HG02852 (cell line): Measurements from ENCODE around the gene ADCY9.
"Not testable (repeated sequence)": the region's sequence is repeated elsewhere in the genome, so short reads cannot be mapped to it uniquely, and the experiment has no call there.

Experiments used
- ATAC-seq: cut with Tn5 transposase; IDR thresholded peaks from one replicate; pipeline ENCODE4 v1.9.1; 2021; ENCODE audit warnings: mild to moderate bottlenecking, moderate library complexity; ENCODE audit not compliant: unreplicated experiment

ADCY9 gene

GRCh38 chr16:3982216-3982615 lies 134.0 kb downstream of the ADCY9 start:
- ATAC-seq, result no peak

DNA sequence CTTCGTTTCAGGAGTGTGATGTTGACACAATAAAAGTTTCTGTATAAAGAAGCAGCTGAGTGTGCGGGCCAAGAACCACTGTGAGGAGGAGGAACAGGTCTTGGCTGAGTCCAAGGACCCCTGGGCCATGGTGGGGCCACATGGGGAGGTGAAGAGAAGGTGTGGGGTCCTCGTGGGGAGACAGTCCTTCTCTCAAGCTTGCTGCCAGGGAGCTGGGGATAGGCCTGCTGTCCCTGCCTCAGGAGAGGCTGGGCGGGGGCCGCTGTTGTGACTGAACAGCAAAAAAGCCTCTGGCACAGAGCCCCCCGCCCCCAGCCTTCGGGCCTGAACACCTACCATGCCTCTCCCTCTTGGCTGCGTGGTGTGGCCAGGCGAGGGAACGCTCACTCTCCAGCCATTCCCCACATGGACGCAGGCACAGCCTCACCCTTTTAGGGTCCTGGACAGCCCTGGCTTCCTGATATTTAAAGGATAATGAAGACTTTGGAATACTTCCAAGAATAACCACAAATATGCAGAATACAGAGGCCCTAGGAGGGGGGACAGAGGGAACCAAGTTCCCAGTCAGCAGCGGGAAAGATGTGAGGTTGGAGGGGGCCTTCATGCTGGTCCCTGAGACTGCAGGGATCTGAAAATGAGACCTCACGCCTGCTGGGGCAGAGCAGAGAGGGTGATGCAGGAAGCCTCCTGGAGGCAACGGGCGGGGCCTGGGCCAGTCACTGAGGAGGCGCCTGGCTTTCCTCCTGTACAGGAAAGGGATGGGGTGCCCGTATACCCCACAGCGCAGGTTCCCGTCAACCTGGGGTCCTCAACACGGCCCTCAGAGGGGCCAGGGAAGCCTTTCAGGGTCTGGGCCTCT lies 135.8 kb downstream of the ADCY9 start:
- no peak for ATAC-seq

DNA sequence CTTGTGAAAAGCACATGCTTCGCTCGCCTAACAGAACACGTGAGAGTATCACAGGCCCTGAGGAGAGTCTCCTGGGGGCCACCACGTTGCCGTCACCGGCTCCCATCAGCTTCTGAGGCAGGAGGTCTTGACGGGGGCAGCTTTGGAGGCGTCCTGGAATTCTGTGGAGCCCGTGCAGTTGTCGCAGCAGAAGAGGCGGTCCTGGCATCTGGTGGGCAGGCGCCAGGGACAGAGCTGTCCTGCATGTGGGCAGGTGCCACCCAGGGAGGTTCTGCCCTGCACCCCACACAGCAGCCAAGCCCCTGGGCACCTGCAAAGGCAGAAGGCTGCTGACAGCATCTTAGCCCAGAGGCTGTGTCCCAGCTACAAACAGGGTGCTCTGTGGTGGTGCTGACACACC lies 136.7 kb downstream of the ADCY9 start:
- no peak for ATAC-seq

DNA sequence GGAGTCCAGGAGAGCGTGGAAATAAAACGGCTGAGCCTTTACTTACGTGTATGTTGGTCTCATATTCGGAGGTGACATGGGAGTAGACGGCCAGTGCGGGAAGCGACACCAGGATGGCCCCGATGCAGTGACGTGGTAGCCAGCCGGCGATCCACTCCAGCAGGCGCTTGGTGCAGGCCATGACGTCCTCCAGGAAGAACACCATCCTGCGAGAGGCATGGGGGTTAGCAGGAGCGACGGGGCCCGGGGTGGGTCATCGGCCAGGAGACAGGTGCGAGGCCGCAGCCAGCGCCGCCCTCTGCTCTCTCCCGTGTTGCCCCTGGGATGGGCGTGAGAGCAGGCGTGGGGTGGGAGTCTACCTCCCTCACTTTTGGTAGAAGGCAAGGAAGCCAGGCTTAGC lies 137.2 kb downstream of the ADCY9 start:
- no peak for ATAC-seq

DNA sequence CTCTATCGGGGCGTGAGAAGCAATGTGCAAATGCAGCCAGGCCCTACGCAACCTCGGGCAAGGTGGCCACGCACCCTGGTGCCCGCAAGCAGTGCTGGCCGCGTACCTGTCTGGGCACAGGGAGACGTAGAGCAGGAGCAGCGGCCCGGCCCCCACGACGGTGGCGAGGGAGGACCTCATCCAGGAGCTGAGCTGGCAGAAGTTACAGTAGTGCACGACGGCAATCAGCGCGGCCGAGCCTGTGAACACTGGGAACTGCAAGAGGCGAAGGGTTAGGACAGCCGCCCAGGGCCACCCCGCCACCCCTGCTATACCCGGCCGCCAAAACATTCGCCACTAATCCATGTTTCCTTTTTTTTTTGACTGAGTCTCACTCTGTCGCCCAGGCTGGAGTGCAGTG lies 138.9 kb downstream of the ADCY9 start:
- ATAC-seq, result no peak

- ATAC-seq, result no peak
Observed at GRCh38 chr16:3974751-3975150, 141.5 kb downstream of the ADCY9 start.

DNA sequence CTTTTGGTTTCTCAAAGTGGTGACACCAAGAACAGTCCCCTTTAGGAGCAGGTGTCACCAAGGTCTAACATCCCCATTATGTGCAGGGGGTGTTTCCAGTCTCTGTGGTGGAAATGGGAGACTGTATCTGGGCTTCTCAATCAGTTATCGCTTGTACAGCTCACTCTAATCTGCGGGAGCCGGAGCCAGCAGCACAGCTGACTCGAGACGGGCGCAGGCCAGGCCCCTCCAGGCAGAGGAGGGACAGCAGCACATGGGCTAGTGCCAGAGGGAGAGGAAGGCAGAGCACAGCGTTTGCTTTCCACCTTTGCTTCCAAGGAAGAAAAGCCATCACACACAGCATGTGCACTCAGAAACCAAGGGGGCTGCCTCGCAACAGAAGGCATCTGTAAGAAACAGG lies 144.5 kb downstream of the ADCY9 start:
- ATAC-seq, result no peak

GRCh38 chr16:3971261-3971660 lies 145.0 kb downstream of the ADCY9 start:
- ATAC-seq, result no peak

DNA sequence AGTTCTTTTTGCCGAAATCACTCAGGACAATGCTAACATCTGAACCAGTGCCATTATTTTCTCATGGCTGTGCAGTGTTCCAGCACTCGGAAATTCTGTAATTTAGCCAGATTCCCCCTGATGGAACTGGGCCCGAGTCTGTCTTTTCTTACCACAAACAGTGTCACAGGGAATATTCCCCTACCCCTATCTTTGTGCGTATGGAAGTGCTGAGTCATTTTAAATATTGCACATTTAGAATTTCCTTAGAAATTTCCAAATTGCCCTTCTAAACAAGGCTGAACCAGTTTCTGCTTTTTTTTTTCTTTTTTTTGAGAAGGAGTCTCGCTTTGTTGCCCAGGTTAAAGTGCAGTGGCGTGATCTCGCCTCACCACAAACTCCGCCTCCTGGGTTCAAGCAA lies 147.7 kb downstream of the ADCY9 start:
- no peak for ATAC-seq

DNA sequence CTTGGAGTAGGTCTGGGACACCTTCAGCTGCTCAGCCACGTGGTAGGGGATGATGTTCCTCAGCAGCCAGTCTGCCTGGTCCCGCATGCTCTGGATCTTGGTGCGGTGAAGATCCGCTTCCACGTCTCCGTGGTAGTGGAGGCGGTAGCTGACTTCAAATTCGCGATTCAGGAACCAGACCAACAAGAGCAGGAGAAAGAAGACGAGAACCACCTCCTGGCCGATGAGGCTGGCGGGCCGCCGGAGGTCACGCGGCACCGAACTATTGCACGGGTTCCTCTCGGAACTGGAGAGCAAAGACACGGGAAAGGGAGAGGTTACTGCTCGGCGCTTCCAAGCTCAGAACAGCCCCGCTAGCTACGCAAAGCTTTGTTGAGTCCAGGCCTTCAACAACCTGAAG lies 149.6 kb downstream of the ADCY9 start:
- ATAC-seq, result no peak

DNA sequence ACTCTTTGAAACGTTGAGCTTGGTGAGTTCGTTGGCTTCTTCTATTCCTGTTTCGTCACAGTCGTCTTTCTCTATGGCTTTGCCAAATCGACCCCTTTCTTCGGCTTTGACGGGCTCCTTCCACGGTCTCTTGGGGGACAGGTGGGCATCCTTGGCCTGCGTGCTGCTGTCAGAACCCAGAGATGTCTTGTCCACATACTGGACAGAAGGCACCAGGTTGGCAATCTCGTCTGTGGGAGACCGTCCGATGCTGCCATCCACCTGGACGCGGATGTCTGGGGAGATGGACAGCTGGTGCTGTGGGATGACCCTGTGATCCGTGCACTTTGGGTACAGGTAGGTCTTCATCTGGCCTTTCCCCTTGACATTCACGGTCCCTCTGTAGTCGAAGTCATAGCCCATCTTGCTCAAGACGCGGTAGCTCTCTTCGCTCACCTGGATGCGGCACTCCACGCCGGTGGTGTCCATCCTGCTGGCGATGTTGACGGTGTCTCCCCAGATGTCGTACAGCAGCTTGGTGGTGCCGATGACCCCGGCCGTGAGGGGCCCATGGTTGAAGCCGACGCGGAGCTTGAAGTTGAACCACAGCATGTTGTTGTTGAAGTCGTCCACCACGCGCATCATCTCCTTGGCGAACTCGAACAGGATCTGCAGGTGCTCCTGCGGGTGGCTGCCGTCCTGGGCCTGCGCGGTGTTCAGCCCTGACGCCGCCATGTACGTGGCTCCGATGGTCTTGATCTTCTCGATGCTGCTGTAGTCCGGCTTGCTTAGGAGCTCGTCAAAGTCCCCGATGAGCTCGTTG lies 150.3 kb downstream of the ADCY9 start:
- ATAC-seq, result no peak

DNA sequence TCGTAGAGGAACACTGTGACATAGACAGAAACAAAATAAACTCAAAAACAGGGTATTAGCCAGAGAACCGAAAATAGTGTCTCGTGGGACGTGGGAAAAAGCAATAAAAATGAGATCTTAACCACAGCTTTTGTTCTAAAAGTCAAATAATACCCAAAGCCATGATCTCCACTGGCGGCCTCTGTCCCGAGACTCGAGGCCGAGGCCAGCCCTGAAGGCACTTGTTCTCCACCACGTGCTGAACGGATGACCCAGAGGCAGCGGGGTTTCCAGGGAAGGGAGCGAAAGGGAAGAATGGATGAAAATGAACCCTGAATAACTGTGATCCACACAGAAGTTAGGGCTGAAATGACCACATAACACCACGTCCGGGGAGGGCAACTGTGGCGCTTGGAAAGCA lies 150.9 kb downstream of the ADCY9 start:
- ATAC-seq, result no peak

DNA sequence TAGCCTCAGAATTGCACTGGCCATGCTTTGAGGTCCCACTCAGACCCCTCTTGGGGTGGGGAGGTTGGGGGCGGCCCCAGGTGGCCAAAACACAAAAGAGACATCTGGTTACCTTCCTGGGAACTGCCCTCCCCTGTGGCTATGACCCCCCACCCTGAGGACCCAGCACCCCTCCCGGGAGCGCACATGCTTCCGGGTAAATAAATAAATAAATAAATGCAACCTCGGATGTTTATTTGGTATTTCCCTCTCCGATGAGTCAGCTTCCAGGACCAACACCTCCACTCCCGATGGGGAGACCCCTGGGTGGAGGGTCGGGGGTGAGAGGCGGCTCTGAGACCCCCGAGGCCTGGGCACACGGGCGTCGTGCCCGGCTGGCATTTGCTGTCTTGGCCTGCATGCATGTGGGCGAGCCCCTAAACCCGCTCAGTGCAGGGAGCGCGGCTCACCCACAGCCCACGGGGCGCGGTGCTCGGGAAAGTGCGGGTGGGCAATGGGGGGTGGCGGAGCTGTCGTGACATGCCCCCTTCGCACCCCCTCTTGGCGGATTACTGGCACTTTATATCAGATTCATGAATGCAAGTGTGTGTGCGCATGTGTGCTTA lies 151.5 kb downstream of the ADCY9 start:
- no peak for ATAC-seq

DNA sequence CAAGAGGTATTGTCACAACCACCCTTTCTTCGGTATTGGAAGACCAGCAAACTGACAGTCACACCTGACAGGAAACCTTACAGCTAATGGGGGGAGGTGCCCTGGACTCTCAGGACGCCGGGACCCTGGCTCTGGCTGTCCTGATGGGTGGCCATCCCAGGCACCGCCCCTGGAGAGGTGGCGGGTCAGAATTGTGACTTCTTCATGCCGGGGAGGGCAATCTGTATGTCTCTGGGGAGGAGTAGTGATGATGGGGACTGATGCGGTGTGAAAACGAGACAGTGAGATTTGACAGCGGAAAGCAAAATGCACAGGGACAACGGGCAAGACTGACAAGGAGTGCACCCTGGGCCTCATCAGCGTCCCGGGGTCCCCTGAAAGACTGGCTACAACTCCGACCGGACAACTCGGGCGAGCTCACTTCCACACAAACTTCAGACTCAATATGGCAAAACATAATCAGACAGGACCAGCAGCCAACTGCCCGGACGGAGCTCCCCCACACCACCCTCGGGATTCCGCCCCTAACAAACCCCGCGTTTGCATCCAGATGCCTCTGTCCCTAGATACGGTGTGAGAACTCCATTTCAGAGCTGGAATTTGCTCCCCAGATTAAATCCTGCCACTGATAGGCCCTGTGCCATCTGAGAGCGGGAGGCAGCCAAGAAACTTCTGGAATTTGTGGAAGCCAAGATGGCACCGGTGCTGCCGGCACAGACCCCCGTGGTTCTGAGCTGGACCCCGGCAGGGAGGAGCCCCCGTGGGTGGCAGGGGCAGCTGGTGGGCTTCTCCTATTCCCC lies 152.2 kb downstream of the ADCY9 start:
- ATAC-seq, result no peak

GRCh38 chr16:3963203-3963602 lies 153.0 kb downstream of the ADCY9 start:
- no peak for ATAC-seq

GRCh38 chr16:3961449-3961849 lies 154.8 kb downstream of the ADCY9 start:
- no peak for ATAC-seq

DNA sequence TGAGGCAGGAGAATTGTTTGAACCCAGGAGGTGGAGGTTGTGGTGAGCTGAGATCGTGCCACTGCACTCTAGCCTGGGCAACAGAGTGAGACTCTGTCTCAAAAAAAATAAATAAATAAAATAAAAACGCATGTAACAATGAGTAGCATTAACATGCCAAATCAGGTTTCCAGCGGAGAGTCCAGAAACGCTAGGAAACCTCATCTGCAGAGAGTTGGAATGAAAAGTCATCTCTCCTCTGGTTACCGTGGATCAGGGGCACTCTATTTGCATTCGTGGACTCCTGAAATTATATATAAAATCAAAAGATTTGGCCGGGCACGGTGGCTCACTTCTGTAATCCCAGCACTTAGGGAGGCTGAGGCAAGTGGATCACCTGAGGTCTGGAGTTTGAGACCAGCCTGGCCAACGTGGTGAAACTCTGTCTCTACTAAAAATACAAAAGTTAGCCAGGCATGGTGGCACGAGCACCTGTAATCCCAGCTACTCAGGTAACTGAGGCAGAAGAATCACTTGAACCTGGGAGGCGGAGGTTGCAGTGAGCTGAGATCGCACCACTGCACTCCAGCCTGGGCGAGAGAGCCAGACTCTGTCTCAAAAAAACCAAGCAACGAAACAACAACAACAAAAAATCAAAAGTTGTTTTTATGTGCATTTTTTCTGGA lies 156.2 kb downstream of the ADCY9 start:
- not testable (repeated sequence) for ATAC-seq

- no peak for ATAC-seq
Observed at GRCh38 chr16:3959148-3959547, 157.1 kb downstream of the ADCY9 start.

DNA sequence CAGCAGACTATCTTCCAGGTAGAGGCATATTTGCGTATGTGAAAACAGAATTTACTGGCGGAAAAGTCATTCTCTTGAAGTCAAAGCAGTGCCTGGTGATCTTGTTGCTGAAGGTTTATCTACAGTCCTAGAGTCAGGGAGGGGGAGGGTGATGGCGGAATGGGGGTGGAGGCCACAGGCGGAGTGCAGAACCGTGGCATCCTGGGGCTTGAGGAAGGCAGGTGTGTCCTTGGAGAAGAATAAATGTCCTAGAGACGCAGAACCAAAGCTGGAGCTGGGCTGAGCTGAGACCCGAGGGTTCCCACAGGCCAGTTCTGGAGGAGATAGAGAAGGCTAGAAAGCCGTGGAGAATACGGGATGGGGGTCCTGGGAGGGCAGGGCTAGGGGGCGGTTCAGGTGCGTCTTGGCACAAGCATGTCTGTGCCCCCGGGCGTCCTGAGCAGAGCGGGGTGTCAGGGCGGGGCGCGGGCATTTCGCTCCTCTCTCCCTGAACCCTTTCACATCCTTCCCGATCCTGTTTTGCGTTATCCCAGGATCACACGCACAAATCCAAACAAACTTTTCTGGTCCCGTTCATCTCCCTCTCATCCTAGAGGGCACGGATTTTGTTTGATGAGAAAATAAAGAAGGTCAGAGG lies 158.8 kb downstream of the ADCY9 start:
- no peak for ATAC-seq

GRCh38 chr16:3954411-3954921 lies 161.8 kb downstream of the ADCY9 start:
- no peak for ATAC-seq
